Measurements from ENCODE around the gene OR2B3.

The OR2B3 gene

DNA sequence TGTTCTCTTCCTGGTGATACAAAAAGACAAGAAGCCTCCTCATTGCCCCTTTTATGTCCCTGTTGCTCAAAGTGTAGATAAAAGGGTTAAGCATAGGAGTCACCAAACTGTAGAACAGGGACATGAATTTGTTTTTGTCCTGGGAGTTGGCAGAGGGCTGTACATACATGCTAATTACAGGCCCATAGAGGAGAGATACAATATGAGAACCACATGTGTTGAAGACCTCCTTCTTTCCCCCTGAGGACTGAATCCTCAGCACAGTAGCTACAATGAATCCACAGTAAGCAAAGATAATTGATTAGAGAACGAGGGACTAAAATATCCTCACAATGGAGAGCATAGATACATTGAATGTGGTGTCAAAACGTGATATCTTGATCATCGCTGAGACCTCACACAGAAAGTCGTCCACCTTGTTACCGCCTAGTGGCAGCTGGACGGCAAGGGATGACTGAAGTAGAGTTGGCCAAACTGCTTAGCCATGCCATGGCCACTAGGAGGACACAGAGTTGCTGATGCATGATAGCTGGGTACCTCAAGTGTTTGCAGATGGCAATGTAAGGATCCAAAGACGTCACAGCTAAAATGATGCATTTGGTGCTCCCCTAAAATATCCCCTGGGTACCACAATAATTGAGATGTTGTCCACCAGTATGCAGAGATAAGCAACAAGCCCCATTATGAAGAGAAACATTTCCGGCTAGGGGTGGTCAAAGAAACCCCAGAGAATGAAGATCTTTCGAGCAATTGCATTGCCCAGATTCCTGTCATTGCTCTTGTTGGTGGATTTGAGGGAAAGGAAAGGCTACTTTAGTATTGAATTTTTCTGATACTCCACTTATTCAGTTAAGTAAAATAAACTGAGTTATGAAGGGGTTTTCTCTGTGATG is 15.0 kb downstream of the OR2B3 start:
- no peak overlapping the region for H2AFZ ChIP-seq (ENCODE audit: low read depth, low read length)
- H3K36me3 ChIP-seq (ENCODE audit: insufficient read depth, low read length), result no peaks in the 10 kb centered on the region
- no peaks in the 10 kb centered on the region for H3K9me3 ChIP-seq (ENCODE audit: low read length)
- no peak overlapping the region for H3K4me3 ChIP-seq (ENCODE audit: low read length)
- no peaks in the 10 kb centered on the region for H3K4me1 ChIP-seq (ENCODE audit: insufficient read depth, low read length)
- no peaks in the 10 kb centered on the region for H3K27me3 ChIP-seq (ENCODE audit: insufficient read depth, low read length)

DNA sequence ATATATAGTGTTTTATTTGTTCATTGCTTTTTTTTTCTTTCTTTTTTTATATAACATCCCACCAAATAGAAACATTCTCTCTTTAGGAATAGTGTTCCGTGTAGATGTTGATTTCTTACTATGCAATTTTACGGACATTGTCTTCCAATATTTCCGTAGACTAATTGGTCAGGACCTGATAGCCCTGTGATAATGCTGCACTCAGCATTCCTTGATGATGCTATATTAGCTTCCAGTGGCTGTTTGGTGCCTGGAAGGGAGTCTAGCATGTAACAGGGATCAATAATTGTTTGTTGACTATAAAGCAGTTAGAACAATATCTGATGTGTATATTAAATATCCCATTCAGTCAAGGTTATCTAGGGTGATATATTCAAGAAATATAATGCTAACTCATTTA is 35.4 kb downstream of the OR2B3 start:
- H3K9me3 ChIP-seq (ENCODE audit: low read length), result no peaks in the 10 kb centered on the region
- H2AFZ ChIP-seq (ENCODE audit: low read depth, low read length), result no peak overlapping the region
- no peak overlapping the region for H3K4me3 ChIP-seq (ENCODE audit: low read length)
- no peaks in the 10 kb centered on the region for H3K27me3 ChIP-seq (ENCODE audit: insufficient read depth, low read length)
- H3K36me3 ChIP-seq (ENCODE audit: insufficient read depth, low read length), result no peaks in the 10 kb centered on the region
- H3K4me1 ChIP-seq (ENCODE audit: insufficient read depth, low read length), result no peaks in the 10 kb centered on the region

DNA sequence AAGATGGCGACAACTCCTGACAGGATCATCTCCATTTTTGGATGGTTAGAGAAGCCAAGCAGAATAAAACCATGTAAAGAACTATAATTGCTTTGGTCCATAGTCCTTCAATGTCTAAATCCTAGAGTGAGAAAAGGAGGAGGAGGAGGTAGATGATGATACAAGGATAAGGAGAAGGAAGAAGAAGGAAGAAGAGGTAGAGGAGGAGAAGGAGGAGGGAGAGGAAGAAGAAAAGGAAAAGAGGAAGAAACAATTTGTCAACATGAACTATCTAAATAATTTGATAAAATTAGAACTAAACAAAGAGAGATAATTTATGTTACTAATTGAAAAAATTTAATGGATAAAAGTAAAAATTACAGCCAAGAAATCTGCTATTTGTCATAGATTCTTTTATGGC is 42.0 kb downstream of the OR2B3 start, which contains the start of gene OR2W1:
Gene OR2W1 (minus strand): TSS at position 101 of the 400 bp plus-strand sequence. CDS start 0 bp downstream, at position 101.
- H3K9me3 ChIP-seq (ENCODE audit: low read length), result no peaks in the 10 kb centered on the region
- no peaks in the 10 kb centered on the region for H3K4me1 ChIP-seq (ENCODE audit: insufficient read depth, low read length)
- no peak within 1 kb of the TSS for H3K4me3 ChIP-seq (ENCODE audit: low read length)
- H3K36me3 ChIP-seq (ENCODE audit: insufficient read depth, low read length), result no peaks in the 10 kb centered on the region
- no peak within 1 kb of the TSS for H2AFZ ChIP-seq (ENCODE audit: low read depth, low read length)
- no peaks in the 10 kb centered on the region for H3K27me3 ChIP-seq (ENCODE audit: insufficient read depth, low read length)
